Naive B cell (primary cell): ENCODE measurements around the gene PCDHA8. TPM values are rescaled to one million over a fixed set of nuclear protein-coding genes. Genes with fewer than 3 reads are reported as not detected.
"Not testable (repeated sequence)": the region's sequence is repeated elsewhere in the genome, so short reads cannot be mapped to it uniquely, and the experiment has no call there.

ENCODE experiments used
- ATAC-seq, 2 donors: fragments of 150-1000 bp; cut with Tn5 transposase; 2 replicates each; pipeline ENCODE4 v1.10.0; 2021; ENCODE audit warnings: low read depth in 2 of 2, mild to moderate bottlenecking in 2 of 2, moderate library complexity in 2 of 2
- DNase-seq: peaks from one replicate; pipeline ENCODE4 v3.0.0; 2022
- H3K27ac Mint-ChIP-seq, 6 donors: one replicate each; pipeline ENCODE4 v1.8.0; 2020 to 2022; ENCODE audit warnings: mild to moderate bottlenecking in 6 of 6, mixed read lengths in 6 of 6, moderate library complexity in 5 of 6, inconsistent platforms in 2 of 6
- H3K27me3 Mint-ChIP-seq, 3 donors: one replicate each; pipeline ENCODE4 v1.8.0; 2021 to 2022; ENCODE audit warnings: mixed read lengths in 3 of 3, mild to moderate bottlenecking in 1 of 3
- H3K36me3 Mint-ChIP-seq, 2 donors: one replicate each; pipeline ENCODE4 v1.8.0; 2020 to 2022; ENCODE audit warnings: mixed read lengths in 2 of 2, inconsistent platforms in 1 of 2, mild to moderate bottlenecking in 1 of 2
- H3K4me1 Mint-ChIP-seq, 3 donors: one replicate each; pipeline ENCODE4 v1.8.0; 2020 to 2022; ENCODE audit warnings: mixed read lengths in 3 of 3, inconsistent platforms in 1 of 3, mild to moderate bottlenecking in 1 of 3, moderate library complexity in 1 of 3
- H3K4me3 Mint-ChIP-seq, 8 donors: one replicate each; pipeline ENCODE4 v1.8.0; 2020 to 2022; ENCODE audit warnings: mild to moderate bottlenecking in 8 of 8, mixed read lengths in 8 of 8, moderate library complexity in 8 of 8, inconsistent platforms in 2 of 8
- H3K9me3 Mint-ChIP-seq, 7 donors: one replicate each; pipeline ENCODE4 v1.8.0; 2020 to 2022; ENCODE audit warnings: mixed read lengths in 7 of 7, mild to moderate bottlenecking in 5 of 7, inconsistent platforms in 2 of 7, moderate library complexity in 1 of 7
- polyA plus RNA-seq, 6 donors: library from polyadenylated mRNA; unstranded; fragments of 300-500 nt; fragmentation: Illumina TruSeq; gene quantifications; one replicate each; pipeline ENCODE4 v1.2.3, GENCODE V29; 2021; ENCODE audit warnings: low read depth in 6 of 6

PCDHA8 gene
- polyA plus RNA-seq, 6 donors from 2014 or later = not detected

DNA sequence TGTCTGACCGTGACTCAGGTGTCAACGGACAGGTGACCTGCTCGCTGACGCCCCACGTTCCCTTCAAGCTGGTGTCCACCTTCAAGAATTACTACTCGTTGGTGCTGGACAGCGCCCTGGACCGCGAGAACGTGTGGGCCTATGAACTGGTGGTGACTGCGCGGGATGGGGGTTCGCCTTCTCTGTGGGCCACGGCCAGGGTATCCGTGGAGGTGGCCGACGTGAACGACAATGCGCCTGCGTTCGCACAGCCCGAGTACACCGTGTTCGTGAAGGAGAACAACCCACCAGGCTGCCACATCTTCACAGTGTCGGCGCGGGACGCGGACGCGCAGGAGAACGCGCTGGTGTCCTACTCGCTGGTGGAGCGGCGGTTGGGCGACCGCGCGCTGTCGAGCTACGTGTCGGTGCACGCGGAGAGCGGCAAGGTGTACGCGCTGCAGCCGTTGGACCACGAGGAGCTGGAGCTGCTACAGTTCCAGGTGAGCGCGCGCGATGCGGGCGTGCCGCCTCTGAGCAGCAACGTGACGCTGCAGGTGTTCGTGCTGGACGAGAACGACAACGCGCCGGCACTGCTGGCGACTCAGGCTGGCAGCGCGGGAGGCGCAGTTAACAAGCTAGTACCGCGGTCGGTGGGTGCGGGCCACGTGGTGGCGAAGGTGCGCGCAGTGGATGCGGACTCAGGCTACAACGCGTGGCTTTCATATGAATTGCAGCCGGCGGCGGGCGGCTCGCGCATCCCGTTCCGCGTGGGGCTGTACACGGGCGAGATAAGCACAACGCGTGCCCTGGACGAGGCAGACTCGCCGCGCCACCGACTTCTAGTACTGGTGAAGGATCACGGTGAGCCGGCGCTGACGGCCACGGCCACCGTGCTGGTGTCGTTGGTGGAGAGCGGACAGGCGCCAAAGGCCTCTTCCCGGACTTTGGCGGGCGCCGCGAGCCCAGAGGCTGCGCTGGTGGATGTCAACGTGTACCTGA lies 29.5 kb downstream of the PCDHA8 start:
- H3K4me3 Mint-ChIP-seq = no peak overlapping the region
- peaks cover 0 to 4% of the 10 kb centered on the region in 2 donors for H3K36me3 Mint-ChIP-seq
- H3K27me3 Mint-ChIP-seq = peaks cover 0 to 24% (median 17%) of the 10 kb centered on the region in 3 donors
- DNase-seq (no peak), ATAC-seq (no peak)
- no peak overlapping the region for H3K27ac Mint-ChIP-seq
- peaks cover 0 to 2% (median 0%) of the 10 kb centered on the region in 3 donors for H3K4me1 Mint-ChIP-seq
- H3K9me3 Mint-ChIP-seq = peaks cover 0 to 37% (median 24%) of the 10 kb centered on the region in 7 donors

DNA sequence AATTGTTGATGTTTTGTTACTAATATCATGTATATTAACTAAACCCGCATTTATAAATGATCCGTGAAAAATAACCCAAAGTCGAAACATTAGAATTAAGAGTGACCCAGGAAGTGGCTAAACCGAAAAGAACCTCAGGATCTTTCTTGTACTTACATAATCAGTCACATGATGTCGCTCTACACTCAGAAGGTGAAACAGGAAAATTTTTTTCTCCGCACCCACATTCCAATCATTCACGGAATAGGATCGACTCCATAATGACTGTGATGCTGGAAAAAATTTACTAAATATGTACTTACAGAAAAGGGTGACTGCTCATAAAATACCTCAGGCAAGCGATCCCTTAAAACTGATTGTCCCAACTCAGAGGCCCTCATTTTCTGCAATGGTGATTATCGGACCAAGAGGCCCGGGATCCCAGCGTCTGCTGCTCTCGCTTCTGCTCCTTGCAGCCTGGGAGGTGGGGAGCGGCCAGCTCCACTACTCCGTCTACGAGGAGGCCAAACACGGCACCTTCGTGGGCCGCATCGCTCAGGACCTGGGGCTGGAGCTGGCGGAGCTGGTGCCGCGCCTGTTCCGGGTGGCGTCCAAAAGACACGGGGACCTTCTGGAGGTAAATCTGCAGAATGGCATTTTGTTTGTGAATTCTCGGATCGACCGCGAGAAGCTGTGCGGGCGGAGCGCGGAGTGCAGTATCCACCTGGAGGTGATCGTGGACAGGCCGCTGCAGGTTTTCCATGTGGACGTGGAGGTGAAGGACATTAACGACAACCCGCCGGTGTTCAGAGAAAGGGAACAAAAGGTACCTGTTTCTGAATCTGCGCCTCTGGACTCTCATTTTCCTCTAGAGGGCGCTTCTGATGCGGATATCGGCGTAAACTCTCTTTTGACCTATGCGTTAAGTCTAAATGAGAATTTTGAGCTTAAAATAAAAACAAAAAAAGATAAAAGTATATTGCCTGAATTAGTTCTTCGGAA lies 34.4 kb downstream of the PCDHA8 start, which contains the start of gene PCDHA12:
PCDHA12 (plus strand) TSS at position 224 of the 981 bp plus-strand sequence; CDS start at position 389, 165 bp downstream.
- Mint-ChIP-seq H3K4me3 (peak within 1 kb of the TSS in 2 of 8 donors; percentile 10 to 13), H3K9me3 (peaks cover 3 to 51% (median 33%) of the 10 kb centered on the region in 7 donors), H3K36me3 (peaks cover 4 to 8% of the 10 kb centered on the region in 2 donors), H3K27ac (peak within 1 kb of the TSS in 2 of 6 donors; percentile 27 to 71), H3K27me3 (peaks cover 19 to 39% (median 29%) of the 10 kb centered on the region in 3 donors), H3K4me1 (no peaks in the 10 kb centered on the region)
- DNase-seq = no peak
- no peak for ATAC-seq

DNA sequence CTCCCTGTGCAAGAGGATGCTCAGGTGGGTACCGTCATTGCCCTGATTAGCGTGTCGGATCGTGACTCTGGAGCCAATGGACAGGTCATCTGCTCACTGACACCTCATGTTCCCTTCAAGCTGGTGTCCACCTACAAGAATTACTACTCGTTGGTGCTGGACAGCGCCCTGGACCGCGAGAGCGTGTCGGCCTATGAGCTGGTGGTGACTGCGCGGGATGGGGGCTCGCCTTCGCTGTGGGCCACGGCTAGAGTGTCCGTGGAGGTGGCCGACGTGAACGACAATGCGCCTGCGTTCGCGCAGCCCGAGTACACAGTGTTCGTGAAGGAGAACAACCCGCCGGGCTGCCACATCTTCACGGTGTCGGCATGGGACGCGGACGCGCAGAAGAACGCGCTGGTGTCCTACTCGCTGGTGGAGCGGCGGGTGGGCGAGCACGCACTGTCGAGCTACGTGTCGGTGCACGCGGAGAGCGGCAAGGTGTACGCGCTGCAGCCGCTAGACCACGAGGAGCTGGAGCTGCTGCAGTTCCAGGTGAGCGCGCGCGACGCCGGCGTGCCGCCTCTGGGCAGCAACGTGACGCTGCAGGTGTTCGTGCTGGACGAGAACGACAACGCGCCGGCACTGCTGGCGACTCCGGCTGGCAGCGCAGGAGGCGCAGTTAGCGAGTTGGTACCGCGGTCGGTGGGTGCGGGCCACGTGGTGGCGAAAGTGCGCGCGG lies 35.7 kb downstream of the PCDHA8 start:
- peaks cover 8 to 14% of the 10 kb centered on the region in 2 donors for H3K36me3 Mint-ChIP-seq
- H3K4me1 Mint-ChIP-seq, H3K4me3 Mint-ChIP-seq, ATAC-seq, H3K27ac Mint-ChIP-seq, DNase-seq: not testable (repeated sequence)
- peaks cover 9 to 62% (median 38%) of the 10 kb centered on the region in 7 donors for H3K9me3 Mint-ChIP-seq
- H3K27me3 Mint-ChIP-seq = peaks cover 29 to 45% (median 40%) of the 10 kb centered on the region in 3 donors

DNA sequence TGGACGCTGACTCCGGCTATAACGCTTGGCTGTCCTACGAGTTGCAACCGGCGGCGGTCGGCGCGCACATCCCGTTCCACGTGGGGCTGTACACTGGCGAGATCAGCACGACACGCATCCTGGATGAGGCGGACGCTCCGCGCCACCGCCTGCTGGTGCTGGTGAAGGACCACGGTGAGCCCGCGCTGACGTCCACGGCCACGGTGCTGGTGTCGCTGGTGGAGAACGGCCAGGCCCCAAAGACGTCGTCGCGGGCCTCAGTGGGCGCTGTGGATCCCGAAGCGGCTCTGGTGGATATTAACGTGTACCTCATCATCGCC lies 36.2 kb downstream of the PCDHA8 start:
- no peak for ATAC-seq
- DNase-seq = no peak
- peaks cover 31 to 50% (median 44%) of the 10 kb centered on the region in 3 donors for H3K27me3 Mint-ChIP-seq
- H3K36me3 Mint-ChIP-seq = peaks cover 12 to 14% of the 10 kb centered on the region in 2 donors
- H3K4me3 Mint-ChIP-seq = no peak overlapping the region
- H3K9me3 Mint-ChIP-seq = peaks cover 9 to 62% (median 37%) of the 10 kb centered on the region in 7 donors
- H3K27ac Mint-ChIP-seq = no peak overlapping the region
- no peaks in the 10 kb centered on the region for H3K4me1 Mint-ChIP-seq

DNA sequence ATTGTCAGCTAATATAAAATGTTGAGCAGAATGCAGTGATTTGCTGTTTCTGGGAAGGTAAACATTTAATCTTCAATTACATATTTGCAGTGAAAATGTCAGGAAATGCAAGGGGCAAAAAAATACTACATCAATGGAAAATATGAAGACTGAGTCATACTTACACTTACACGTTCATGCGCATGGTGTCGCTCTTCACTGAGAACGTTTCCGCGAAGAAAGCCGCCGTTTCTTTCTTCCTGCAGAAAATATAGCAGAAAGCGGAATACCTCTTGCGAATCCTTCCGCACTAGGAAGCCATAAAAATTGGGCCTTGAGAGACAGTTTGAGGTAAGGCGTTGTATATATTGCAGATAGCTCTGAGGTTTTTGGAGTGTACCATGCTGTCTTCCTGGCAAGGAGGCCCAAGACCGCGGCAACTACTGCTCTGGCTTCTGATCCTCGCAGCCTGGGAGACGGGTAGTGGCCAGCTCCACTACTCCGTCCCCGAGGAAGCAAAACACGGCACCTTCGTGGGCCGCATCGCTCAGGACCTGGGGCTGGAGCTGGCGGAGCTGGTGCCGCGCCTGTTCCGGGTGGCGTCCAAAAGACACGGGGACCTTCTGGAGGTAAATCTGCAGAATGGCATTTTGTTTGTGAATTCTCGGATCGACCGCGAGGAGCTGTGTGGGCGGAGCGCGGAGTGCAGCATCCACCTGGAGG lies 41.1 kb downstream of the PCDHA8 start, which contains the start of gene PCDHA13:
PCDHA13 (plus strand) TSS at position 236 of the 702 bp plus-strand sequence; CDS start at position 381, 145 bp downstream.
- Mint-ChIP-seq H3K4me3 (no peak within 1 kb of the TSS), H3K27ac (peak within 1 kb of the TSS in 2 of 6 donors; percentile 3 to 4), H3K9me3 (peaks cover 8 to 52% (median 33%) of the 10 kb centered on the region in 7 donors)

DNA sequence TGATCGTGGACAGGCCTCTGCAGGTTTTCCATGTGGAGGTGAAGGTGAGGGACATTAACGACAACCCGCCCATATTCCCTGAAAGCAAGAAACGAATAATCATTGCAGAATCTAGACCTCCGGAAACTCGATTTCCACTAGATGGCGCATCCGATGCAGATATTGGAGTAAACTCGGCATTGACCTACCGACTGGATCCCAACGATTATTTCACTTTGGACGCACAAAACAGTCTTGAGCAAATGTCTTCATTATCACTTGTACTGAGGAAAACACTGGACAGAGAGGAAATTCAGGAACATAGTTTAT lies 41.6 kb downstream of the PCDHA8 start:
- ATAC-seq = no peak
- H3K27me3 Mint-ChIP-seq = peaks cover 31 to 44% (median 33%) of the 10 kb centered on the region in 3 donors
- H3K4me1 Mint-ChIP-seq = no peaks in the 10 kb centered on the region
- no peak overlapping the region for H3K4me3 Mint-ChIP-seq
- no peak overlapping the region for H3K27ac Mint-ChIP-seq
- DNase-seq = no peak
- H3K36me3 Mint-ChIP-seq = peaks cover 12 to 14% of the 10 kb centered on the region in 2 donors
- H3K9me3 Mint-ChIP-seq = peaks cover 9 to 53% (median 36%) of the 10 kb centered on the region in 7 donors

More for the DNA sequence above, 41.1 kb downstream of the PCDHA8 start, which contains the start of gene PCDHA13:
- ATAC-seq (no peak), DNase-seq (no peak)
- Mint-ChIP-seq H3K4me1 (no peaks in the 10 kb centered on the region), H3K36me3 (peaks cover 8 to 14% of the 10 kb centered on the region in 2 donors), H3K27me3 (peaks cover 29 to 41% (median 31%) of the 10 kb centered on the region in 3 donors)

DNA sequence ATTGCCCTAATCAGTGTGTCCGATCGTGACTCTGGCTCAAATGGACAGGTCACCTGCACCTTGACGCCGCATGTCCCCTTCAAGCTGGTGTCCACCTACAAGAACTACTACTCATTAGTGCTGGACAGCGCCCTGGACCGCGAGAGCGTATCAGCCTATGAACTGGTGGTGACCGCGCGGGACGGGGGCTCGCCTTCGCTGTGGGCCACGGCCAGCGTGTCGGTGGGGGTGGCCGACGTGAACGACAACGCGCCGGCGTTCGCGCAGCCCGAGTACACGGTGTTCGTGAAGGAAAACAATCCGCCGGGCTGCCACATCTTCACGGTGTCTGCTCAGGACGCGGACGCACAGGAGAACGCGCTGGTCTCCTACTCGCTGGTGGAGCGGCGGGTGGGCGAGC lies 42.4 kb downstream of the PCDHA8 start:
- DNase-seq = no peak
- H3K36me3 Mint-ChIP-seq = peaks cover 12 to 14% of the 10 kb centered on the region in 2 donors
- H3K4me3 Mint-ChIP-seq = no peak overlapping the region
- ATAC-seq = no peak
- H3K27me3 Mint-ChIP-seq = peaks cover 31 to 45% (median 34%) of the 10 kb centered on the region in 3 donors
- no peaks in the 10 kb centered on the region for H3K4me1 Mint-ChIP-seq
- H3K27ac Mint-ChIP-seq = no peak overlapping the region
- peaks cover 9 to 47% (median 36%) of the 10 kb centered on the region in 7 donors for H3K9me3 Mint-ChIP-seq

DNA sequence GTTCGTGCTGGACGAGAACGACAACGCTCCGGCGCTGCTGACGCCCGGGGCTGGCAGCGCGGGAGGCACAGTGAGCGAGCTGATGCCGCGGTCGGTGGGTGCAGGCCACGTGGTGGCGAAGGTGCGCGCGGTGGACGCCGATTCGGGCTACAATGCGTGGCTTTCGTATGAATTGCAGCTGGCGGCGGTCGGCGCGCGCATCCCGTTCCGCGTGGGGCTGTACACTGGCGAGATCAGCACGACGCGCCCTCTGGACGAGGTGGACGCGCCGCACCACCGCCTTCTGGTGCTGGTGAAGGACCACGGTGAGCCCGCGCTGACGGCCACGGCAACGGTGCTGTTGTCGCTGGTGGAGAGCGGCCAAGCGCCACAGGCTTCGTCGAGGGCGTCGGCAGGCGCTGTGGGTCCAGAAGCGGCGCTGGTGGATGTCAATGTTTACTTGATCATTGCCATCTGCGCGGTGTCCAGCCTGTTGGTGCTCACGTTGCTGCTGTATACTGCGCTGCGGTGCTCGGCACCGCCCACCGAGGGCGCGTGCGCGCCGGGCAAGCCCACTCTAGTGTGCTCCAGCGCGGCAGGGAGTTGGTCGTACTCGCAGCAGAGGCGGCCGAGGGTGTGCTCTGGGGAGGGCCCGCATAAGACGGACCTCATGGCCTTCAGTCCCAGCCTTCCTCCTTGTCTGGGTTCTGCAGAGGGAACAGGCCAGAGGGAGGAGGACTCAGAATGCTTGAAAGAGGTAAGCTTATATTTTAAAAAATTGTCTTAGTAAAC lies 43.1 kb downstream of the PCDHA8 start:
- no peak for ATAC-seq

More for the DNA sequence above, 43.1 kb downstream of the PCDHA8 start:
- peaks cover 12 to 14% of the 10 kb centered on the region in 2 donors for H3K36me3 Mint-ChIP-seq
- H3K27ac Mint-ChIP-seq = no peak overlapping the region
- no peak for DNase-seq
- H3K9me3 Mint-ChIP-seq = peaks cover 5 to 47% (median 36%) of the 10 kb centered on the region in 7 donors
- peaks cover 25 to 40% (median 29%) of the 10 kb centered on the region in 3 donors for H3K27me3 Mint-ChIP-seq
- H3K4me3 Mint-ChIP-seq = no peak overlapping the region
- H3K4me1 Mint-ChIP-seq = no peaks in the 10 kb centered on the region

Other genes starting within 250 kb of the PCDHA8 start
- 10 to 100 TPM in 1 of 6 donors, 1 to 10 TPM in 5; 1.5 to 10.2 (median 2.8) TPM for gene CD14, start 208.0 kb upstream of the PCDHA8 start, polyA plus RNA-seq
- 10 to 100 TPM in 4 of 6 donors, 1 to 10 TPM in 2; 7.6 to 13.0 (median 11.4) TPM for gene TMCO6, start 201.7 kb upstream of the PCDHA8 start, polyA plus RNA-seq
- 100 to 1,000 TPM in 5 of 6 donors, 10 to 100 TPM in 1; 94.5 to 167 (median 152) TPM for gene NDUFA2, start 193.6 kb upstream of the PCDHA8 start, polyA plus RNA-seq
- gene IK, start 193.4 kb upstream of the PCDHA8 start, polyA plus RNA-seq = 100 to 1,000 TPM in 5 of 6 donors, 10 to 100 TPM in 1; 83.8 to 170 (median 140) TPM
- 10 to 100 TPM in 4 of 6 donors, 1 to 10 TPM in 2; 5.7 to 15.1 (median 10.3) TPM for gene WDR55, start 176.3 kb upstream of the PCDHA8 start, polyA plus RNA-seq
- gene DND1, start 167.6 kb upstream of the PCDHA8 start, polyA plus RNA-seq = under 1 TPM in 1 of 6 donors, not detected in 5; 0.21 TPM
- gene HARS1, start 149.8 kb upstream of the PCDHA8 start, polyA plus RNA-seq = 10 to 100 TPM; 37.6 to 73.5 (median 40.3) TPM
- gene HARS2, start 149.7 kb upstream of the PCDHA8 start, polyA plus RNA-seq = 10 to 100 TPM; 12.2 to 26.2 (median 18.7) TPM
- gene ZMAT2, start 140.7 kb upstream of the PCDHA8 start, polyA plus RNA-seq = 10 to 100 TPM; 68.6 to 85.8 (median 76.7) TPM
- not detected for gene PCDHA1, start 55.0 kb upstream of the PCDHA8 start, polyA plus RNA-seq
- gene PCDHA2, start 46.3 kb upstream of the PCDHA8 start, polyA plus RNA-seq = not detected
- not detected for gene PCDHA3, start 40.1 kb upstream of the PCDHA8 start, polyA plus RNA-seq
- gene PCDHA4, start 34.1 kb upstream of the PCDHA8 start, polyA plus RNA-seq = not detected
- gene PCDHA5, start 19.6 kb upstream of the PCDHA8 start, polyA plus RNA-seq = not detected
- not detected for gene PCDHA6, start 13.2 kb upstream of the PCDHA8 start, polyA plus RNA-seq
- gene PCDHA7, start 6.9 kb upstream of the PCDHA8 start, polyA plus RNA-seq = not detected
- gene PCDHA9, start 7.2 kb downstream of the PCDHA8 start, polyA plus RNA-seq = not detected
- not detected for gene PCDHA10, start 14.7 kb downstream of the PCDHA8 start, polyA plus RNA-seq
- not detected for gene PCDHA11, start 27.8 kb downstream of the PCDHA8 start, polyA plus RNA-seq
- gene PCDHA12, start 34.1 kb downstream of the PCDHA8 start, polyA plus RNA-seq = not detected
- not detected for gene PCDHA13, start 40.9 kb downstream of the PCDHA8 start, polyA plus RNA-seq
- gene PCDHAC1, start 85.1 kb downstream of the PCDHA8 start, polyA plus RNA-seq = not detected
- gene PCDHAC2, start 125.3 kb downstream of the PCDHA8 start, polyA plus RNA-seq = not detected
- gene PCDHB1, start 210.2 kb downstream of the PCDHA8 start, polyA plus RNA-seq = not detected